Astrocyte of the spinal cord (primary cell): ENCODE results near the gene TTC7B.

Source experiments
- DNase-seq: peaks from one replicate; pipeline ENCODE4 v3.0.0; 2011; ENCODE audit warnings: low read depth, low spot score
- H3K4me3 ChIP-seq: 2 replicates; pipeline ENCODE4 v1.5.1; 2011; ENCODE audit warnings: low read depth, mild to moderate bottlenecking, low read length, moderate library complexity
- CTCF ChIP-seq: IDR thresholded peaks from 2 replicates; pipeline ENCODE4 v1.5.1; 2012; ENCODE audit warnings: low read depth, mild to moderate bottlenecking, low read length, inconsistent platforms
- in situ Hi-C: cut with HindIII; loops from 2 replicates; pipeline ENCODE4 v1.10.0; 2017; ENCODE audit warnings: low sequenced_read_pairs

Gene TTC7B

GRCh38 chr14:90582166-90582565 is 234.1 kb downstream of the TTC7B start:
- DNase-seq, result no peak

GRCh38 chr14:90581745-90582144 is 234.5 kb downstream of the TTC7B start:
- TF ChIP-seq CTCF, result no peak
- no peak for DNase-seq
- in situ Hi-C loops, result no loop called here
- H3K4me3 ChIP-seq, result no peak overlapping the region

More at GRCh38 chr14:90582166-90582565, 234.1 kb downstream of the TTC7B start:
- in situ Hi-C loops, result no loop called here
- no peak overlapping the region for H3K4me3 ChIP-seq
- no peak for TF ChIP-seq CTCF

- no peak for TF ChIP-seq CTCF
- in situ Hi-C loops, result no loop called here
Measured at GRCh38 chr14:90580377-90581335, 235.6 kb downstream of the TTC7B start.

GRCh38 chr14:90579816-90580215 is 236.4 kb downstream of the TTC7B start:
- no peak for DNase-seq
- TF ChIP-seq CTCF, result no peak
- in situ Hi-C loops, result no loop called here
- H3K4me3 ChIP-seq, result no peak overlapping the region

More at GRCh38 chr14:90580377-90581335, 235.6 kb downstream of the TTC7B start:
- peak; percentile 45 for DNase-seq
- no peak overlapping the region for H3K4me3 ChIP-seq

- in situ Hi-C loops, result no loop called here
- no peak for DNase-seq
- H3K4me3 ChIP-seq, result no peak overlapping the region
- TF ChIP-seq CTCF, result no peak
Measured at GRCh38 chr14:90579088-90579487, 237.1 kb downstream of the TTC7B start.

DNA sequence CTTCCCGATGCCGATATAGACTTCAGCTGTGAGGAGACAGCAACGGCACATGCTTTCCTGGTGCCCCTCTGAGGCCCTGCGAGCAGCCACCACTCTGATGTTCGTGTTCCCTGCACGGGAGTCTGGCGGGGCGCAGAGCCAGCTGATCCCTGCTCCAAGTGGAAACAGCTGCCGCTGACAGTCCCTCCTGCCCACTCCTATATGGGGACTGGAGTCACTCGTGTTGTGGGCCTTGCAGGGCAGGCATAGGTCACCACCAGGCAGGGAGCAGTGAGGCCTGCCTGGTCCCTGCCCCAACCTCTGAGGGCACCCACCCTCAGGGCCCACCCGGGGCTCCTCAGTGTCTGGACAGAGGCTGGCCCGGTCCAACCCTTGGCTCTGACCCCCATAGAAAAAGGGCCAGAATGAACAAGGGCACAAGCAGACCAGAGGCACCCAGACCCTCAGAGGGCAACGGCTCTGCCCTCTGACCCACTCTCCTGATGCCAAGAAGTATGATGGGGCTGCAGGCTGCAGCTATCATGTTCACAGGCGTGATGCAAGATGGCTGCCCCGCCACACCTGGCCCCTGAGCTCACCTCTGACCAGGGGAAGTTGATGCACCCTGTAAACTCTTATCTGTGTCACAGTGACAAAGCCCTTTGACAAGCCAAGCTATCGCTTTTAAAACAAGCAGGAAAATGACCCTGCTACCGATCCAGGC is 237.8 kb downstream of the TTC7B start:
- no peak for DNase-seq
- in situ Hi-C loops, result no loop called here
- no peak overlapping the region for H3K4me3 ChIP-seq
- TF ChIP-seq CTCF, result no peak
